ENCODE measurements around the gene UCP3. TPM values are rescaled to one million over a fixed set of nuclear protein-coding genes. Genes with fewer than 3 reads are reported as not detected.

UCP3 gene
- total RNA-seq, 4 donors from 2014 or later: 0.53 to 1.5 (median 0.92) TPM; not detected in 1

GRCh38 chr11:73996161-73996747 lies 12.6 kb downstream of the UCP3 start:
- Histone ChIP-seq H3K9me3 (no peaks in the 10 kb centered on the region), H3K36me3 (peaks cover 0 to 10% (median 0%) of the 10 kb centered on the region in 3 donors), H3K27ac (peak overlapping the region in 1 of 4 donors; percentile 29), H3K4me1 (no peaks in the 10 kb centered on the region), H3K27me3 (no peaks in the 10 kb centered on the region), H3K4me3 (no peak overlapping the region)
- TF ChIP-seq POLR2A (IDR thresholded peaks at IDR 0.05) (no peak), CTCF (IDR thresholded peaks at IDR 0.05) (no peak)
- DNase-seq: no peak
- intact Hi-C loops (cut with DNase I): no loop called here
- WGBS, 2 donors: 84 to 89% methylated on average over 4 of the region's 4 CpGs

GRCh38 chr11:73995731-73996130 lies 13.2 kb downstream of the UCP3 start:
- intact Hi-C loops (cut with DNase I): no loop called here
- Histone ChIP-seq H3K4me3 (no peak overlapping the region), H3K9me3 (no peaks in the 10 kb centered on the region), H3K27me3 (no peaks in the 10 kb centered on the region), H3K36me3 (peaks cover 0 to 5% (median 0%) of the 10 kb centered on the region in 3 donors), H3K27ac (peak overlapping the region in 2 of 4 donors; percentile 10 to 29), H3K4me1 (no peaks in the 10 kb centered on the region)
- WGBS, 2 donors: 64 to 68% methylated on average over 2 of the region's 2 CpGs
- DNase-seq: no peak
- TF ChIP-seq POLR2A (IDR thresholded peaks at IDR 0.05) (no peak), CTCF (IDR thresholded peaks at IDR 0.05) (no peak)

- 40 to 68% methylated on average over 2 of the region's 2 CpGs for WGBS, 2 donors
- H3K27me3 ChIP-seq: no peaks in the 10 kb centered on the region
- no peaks in the 10 kb centered on the region for H3K4me1 ChIP-seq
- intact Hi-C loops (cut with DNase I): no loop called here
- H3K9me3 ChIP-seq: no peaks in the 10 kb centered on the region
- H3K27ac ChIP-seq: peak overlapping the region in 2 of 4 donors; percentile 7 to 10
- H3K4me3 ChIP-seq: no peak overlapping the region
- no peak for DNase-seq
- peaks cover 0 to under 1% (median 0%) of the 10 kb centered on the region in 3 donors for H3K36me3 ChIP-seq
- TF ChIP-seq CTCF (IDR thresholded peaks at IDR 0.05) (no peak), POLR2A (IDR thresholded peaks at IDR 0.05) (no peak)
These were observed 13.6 kb downstream of the UCP3 start for GRCh38 chr11:73995247-73995646.

GRCh38 chr11:73991471-73992006 lies 17.3 kb downstream of the UCP3 start:
- no peaks in the 10 kb centered on the region for H3K27me3 ChIP-seq
- no peak overlapping the region for H3K4me3 ChIP-seq
- no peak for TF ChIP-seq CTCF (IDR thresholded peaks at IDR 0.05)
- TF ChIP-seq POLR2A (IDR thresholded peaks at IDR 0.05): no peak
- H3K27ac ChIP-seq: no peak overlapping the region
- H3K4me1 ChIP-seq: no peaks in the 10 kb centered on the region
- H3K36me3 ChIP-seq: no peaks in the 10 kb centered on the region
- WGBS, 2 donors: 78 to 79% methylated on average over 6 of the region's 6 CpGs
- no peaks in the 10 kb centered on the region for H3K9me3 ChIP-seq
- intact Hi-C loops (cut with DNase I): no loop called here
- no peak for DNase-seq

- no peak for DNase-seq
- intact Hi-C loops (cut with DNase I): no loop called here
- WGBS, 2 donors: 61 to 69% methylated on average over 2 of the region's 2 CpGs
- no peak for TF ChIP-seq CTCF (IDR thresholded peaks at IDR 0.05)
- Histone ChIP-seq H3K4me3 (no peak overlapping the region), H3K27me3 (no peaks in the 10 kb centered on the region), H3K4me1 (no peaks in the 10 kb centered on the region), H3K27ac (no peak overlapping the region), H3K36me3 (no peaks in the 10 kb centered on the region), H3K9me3 (no peaks in the 10 kb centered on the region)
These were observed 18.2 kb downstream of the UCP3 start for GRCh38 chr11:73990730-73991129.
